ENCODE results near the gene PCDHGB1.
"Not testable (repeated sequence)": the region's sequence is repeated elsewhere in the genome, so short reads cannot be mapped to it uniquely, and the experiment has no call there.

Gene PCDHGB1

GRCh38 chr5:141349917-141350619 is at the start of gene PCDHGB1:
PCDHGB1 (plus strand) TSS chr5:141350099; CDS start chr5:141350261, 162 bp downstream.
- TF ChIP-seq CTCF (conservative IDR thresholded peaks at IDR 0.05; ENCODE audit: low read depth, low read length): peak; percentile 51
- DNase-seq (ENCODE audit: low read depth): peak; percentile 47
- H3K4me3 ChIP-seq (ENCODE audit: low read depth, low read length): peak within 1 kb of the TSS; percentile 9

GRCh38 chr5:141303756-141304155 is 46.1 kb upstream of the PCDHGB1 start, which contains the start of gene SLC25A2:
SLC25A2 (minus strand) TSS chr5:141304049; CDS start chr5:141303865, 184 bp downstream.
- DNase-seq (ENCODE audit: low read depth): no peak
- TF ChIP-seq CTCF (conservative IDR thresholded peaks at IDR 0.05; ENCODE audit: low read depth, low read length): no peak
- no peak within 1 kb of the TSS for H3K4me3 ChIP-seq (ENCODE audit: low read depth, low read length)

GRCh38 chr5:141306630-141307029 is 43.3 kb upstream of the PCDHGB1 start:
- no peak overlapping the region for H3K4me3 ChIP-seq (ENCODE audit: low read depth, low read length)
- no peak for DNase-seq (ENCODE audit: low read depth)
- TF ChIP-seq CTCF (conservative IDR thresholded peaks at IDR 0.05; ENCODE audit: low read depth, low read length): no peak

- no peak overlapping the region for H3K4me3 ChIP-seq (ENCODE audit: low read depth, low read length)
- no peak for DNase-seq (ENCODE audit: low read depth)
- TF ChIP-seq CTCF (conservative IDR thresholded peaks at IDR 0.05; ENCODE audit: low read depth, low read length): no peak
Observed at GRCh38 chr5:141313711-141314110, 36.2 kb upstream of the PCDHGB1 start.

- not testable (repeated sequence) for H3K4me3 ChIP-seq (ENCODE audit: low read depth, low read length); DNase-seq (ENCODE audit: low read depth)
Observed at GRCh38 chr5:141316963-141317362, 32.9 kb upstream of the PCDHGB1 start.

GRCh38 chr5:141319202-141319601 is 30.7 kb upstream of the PCDHGB1 start:
- H3K4me3 ChIP-seq (ENCODE audit: low read depth, low read length): no peak overlapping the region
- TF ChIP-seq CTCF (conservative IDR thresholded peaks at IDR 0.05; ENCODE audit: low read depth, low read length): no peak
- DNase-seq (ENCODE audit: low read depth): peak; percentile 13

GRCh38 chr5:141319699-141320098 is 30.2 kb upstream of the PCDHGB1 start:
- H3K4me3 ChIP-seq (ENCODE audit: low read depth, low read length): peak overlapping the region; percentile 84
- DNase-seq (ENCODE audit: low read depth): no peak
- TF ChIP-seq CTCF (conservative IDR thresholded peaks at IDR 0.05; ENCODE audit: low read depth, low read length): no peak
